Adipocyte (in vitro differentiated cells): ENCODE measurements around the gene MED12L.

Experiments used
- DNase-seq: peaks from one replicate; pipeline ENCODE4 v3.0.0-alpha.2; 2015; ENCODE audit warnings: low read depth
- H3K27me3 ChIP-seq: replicated peaks from 2 replicates; pipeline ENCODE4 v1.7.0; 2013; ENCODE audit warnings: mild to moderate bottlenecking, low read length, moderate library complexity; ENCODE audit not compliant: control insufficient read depth, insufficient read depth
- H3K36me3 ChIP-seq: 2 replicates; pipeline ENCODE4 v1.7.0; 2013; ENCODE audit warnings: low read length, mild to moderate bottlenecking, moderate library complexity; ENCODE audit not compliant: control insufficient read depth, insufficient read depth, severe bottlenecking
- H3K4me1 ChIP-seq: 2 replicates; pipeline ENCODE4 v1.7.0; 2013; ENCODE audit warnings: mild to moderate bottlenecking, low read length, moderate library complexity; ENCODE audit not compliant: control insufficient read depth, insufficient read depth
- H3K4me3 ChIP-seq: 2 replicates; pipeline ENCODE4 v1.7.0; 2013; ENCODE audit warnings: mild to moderate bottlenecking, low read length, moderate library complexity
- H3K9ac ChIP-seq: 2 replicates; pipeline ENCODE4 v1.7.0; 2013; ENCODE audit warnings: mild to moderate bottlenecking, low read length, moderate library complexity
- H3K9me3 ChIP-seq: 2 replicates; pipeline ENCODE4 v1.7.0; 2013; ENCODE audit warnings: mild to moderate bottlenecking, low read length, moderate library complexity; ENCODE audit not compliant: control insufficient read depth

The MED12L gene

DNA sequence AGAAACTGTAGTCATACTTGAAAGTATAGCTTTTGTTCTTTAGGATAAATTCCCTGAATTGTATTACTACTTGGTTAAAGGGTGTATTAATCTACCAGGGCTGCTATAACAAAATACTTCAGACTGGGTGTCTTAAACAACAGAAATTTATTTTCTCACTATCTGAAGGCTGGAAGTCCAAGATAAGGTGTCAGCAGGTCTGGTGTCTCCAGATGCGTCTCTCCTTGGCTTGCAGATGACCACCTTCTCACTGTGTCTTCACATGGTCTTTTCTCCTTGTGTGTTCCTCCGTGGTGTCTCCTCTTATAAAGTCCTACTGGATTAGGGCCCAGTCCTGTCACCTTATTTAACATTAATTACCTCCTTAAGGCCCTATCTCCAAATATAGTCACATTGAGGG lies 33.7 kb downstream of the MED12L start:
- H3K4me1 ChIP-seq = no peaks in the 10 kb centered on the region
- no peak overlapping the region for H3K9ac ChIP-seq
- no peak overlapping the region for H3K4me3 ChIP-seq
- H3K9me3 ChIP-seq = no peaks in the 10 kb centered on the region
- H3K36me3 ChIP-seq = no peaks in the 10 kb centered on the region
- DNase-seq = no peak
- H3K27me3 ChIP-seq = no peaks in the 10 kb centered on the region

- no peak overlapping the region for H3K9ac ChIP-seq
- no peak for DNase-seq
- no peaks in the 10 kb centered on the region for H3K4me1 ChIP-seq
- no peaks in the 10 kb centered on the region for H3K9me3 ChIP-seq
- no peaks in the 10 kb centered on the region for H3K27me3 ChIP-seq
- H3K4me3 ChIP-seq = no peak overlapping the region
- H3K36me3 ChIP-seq = no peaks in the 10 kb centered on the region
Observed at GRCh38 chr3:151120409-151120808, 34.9 kb downstream of the MED12L start.

DNA sequence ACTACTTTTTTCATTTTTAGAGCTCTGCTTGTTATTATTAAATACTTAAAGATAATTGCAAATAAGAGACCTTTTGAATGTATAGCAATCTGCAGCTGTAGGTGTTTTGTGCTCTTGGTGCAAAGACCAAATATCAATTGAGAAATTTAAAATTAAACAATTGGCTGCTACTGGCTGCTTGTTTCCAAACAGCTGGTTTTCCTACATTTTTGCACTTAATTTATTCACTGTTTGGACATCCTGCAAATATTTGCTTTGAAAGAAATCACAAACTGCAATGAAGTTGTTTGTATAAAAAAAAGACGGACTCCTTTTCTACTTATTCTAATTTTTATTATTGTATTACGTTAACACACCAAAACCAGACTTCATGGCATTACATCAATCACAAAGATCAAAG lies 35.6 kb downstream of the MED12L start:
- Histone ChIP-seq H3K9me3 (no peaks in the 10 kb centered on the region), H3K36me3 (no peaks in the 10 kb centered on the region), H3K4me1 (no peaks in the 10 kb centered on the region), H3K9ac (no peak overlapping the region), H3K27me3 (no peaks in the 10 kb centered on the region), H3K4me3 (no peak overlapping the region)
- no peak for DNase-seq

DNA sequence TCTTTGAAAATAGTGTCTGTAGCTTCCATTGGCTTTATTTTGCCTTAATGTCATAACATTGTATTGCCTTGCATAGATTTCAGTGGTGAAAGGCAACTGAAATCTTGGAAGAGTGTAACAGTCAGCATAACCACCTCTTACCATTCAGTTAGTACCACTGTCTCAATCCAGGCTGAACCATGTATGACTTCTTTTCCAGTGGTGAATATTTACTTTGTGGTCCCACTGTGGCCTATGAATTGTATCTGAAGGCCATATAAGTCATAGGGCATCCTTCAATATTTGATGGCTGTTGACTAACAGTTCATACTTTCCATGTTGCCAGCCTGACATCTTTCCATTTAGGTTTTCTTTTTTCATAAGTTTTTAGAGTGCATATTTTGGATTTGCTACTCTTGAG lies 38.4 kb downstream of the MED12L start:
- Histone ChIP-seq H3K4me1 (no peaks in the 10 kb centered on the region), H3K27me3 (no peaks in the 10 kb centered on the region)
- no peak for DNase-seq

DNA sequence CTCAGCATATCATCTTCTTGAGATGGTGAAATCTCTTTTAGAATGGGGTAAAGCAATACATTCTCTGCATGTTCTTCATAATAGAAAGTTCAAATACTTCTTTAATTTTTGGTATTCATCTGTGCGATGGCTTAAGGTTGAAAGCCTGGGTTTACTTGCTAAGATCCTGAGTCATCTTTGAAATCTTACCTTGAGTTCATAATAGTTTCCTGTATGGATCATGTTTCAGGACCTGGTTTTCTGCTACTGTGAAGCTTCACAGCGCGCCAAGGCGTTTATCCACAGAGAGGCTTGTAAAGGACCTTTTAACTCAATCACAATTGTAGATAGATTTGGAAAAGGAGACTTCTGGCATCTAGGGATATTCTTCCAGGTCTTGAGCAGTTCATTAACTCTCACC lies 39.0 kb downstream of the MED12L start:
- no peak for DNase-seq
- Histone ChIP-seq H3K27me3 (no peaks in the 10 kb centered on the region), H3K4me1 (no peaks in the 10 kb centered on the region), H3K36me3 (no peaks in the 10 kb centered on the region), H3K4me3 (no peak overlapping the region), H3K9me3 (no peaks in the 10 kb centered on the region), H3K9ac (no peak overlapping the region)

More for the DNA sequence above, 38.4 kb downstream of the MED12L start:
- Histone ChIP-seq H3K36me3 (no peaks in the 10 kb centered on the region), H3K9me3 (no peaks in the 10 kb centered on the region), H3K4me3 (no peak overlapping the region), H3K9ac (no peak overlapping the region)

DNA sequence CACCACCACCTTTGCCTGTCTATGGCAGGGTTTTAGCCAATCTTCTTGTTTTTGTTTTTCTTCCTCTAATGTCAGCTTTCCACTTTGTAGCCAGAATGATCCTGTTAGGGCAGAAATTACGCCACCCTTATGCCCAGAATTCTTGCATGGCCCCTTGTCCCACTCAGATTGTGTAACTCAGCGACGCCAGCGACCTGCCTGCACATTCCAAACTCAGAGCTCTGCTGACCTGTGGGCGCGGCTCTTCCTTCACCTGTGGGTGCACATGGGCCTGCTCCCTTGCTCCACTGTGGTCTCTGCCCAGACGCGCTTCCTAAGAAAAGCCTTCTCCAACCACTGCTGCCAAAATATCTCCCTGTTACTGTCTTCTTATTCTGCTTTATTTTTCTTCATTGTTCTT lies 45.0 kb downstream of the MED12L start:
- H3K9ac ChIP-seq = no peak overlapping the region
- H3K4me1 ChIP-seq = no peaks in the 10 kb centered on the region
- no peaks in the 10 kb centered on the region for H3K36me3 ChIP-seq
- H3K4me3 ChIP-seq = no peak overlapping the region
- H3K9me3 ChIP-seq = no peaks in the 10 kb centered on the region
- DNase-seq = no peak
- peaks cover 3% of the 10 kb centered on the region for H3K27me3 ChIP-seq

GRCh38 chr3:151133175-151133574 lies 47.7 kb downstream of the MED12L start:
- no peak for DNase-seq
- Histone ChIP-seq H3K27me3 (peaks cover 6% of the 10 kb centered on the region), H3K9ac (no peak overlapping the region), H3K9me3 (peaks cover 6% of the 10 kb centered on the region), H3K36me3 (no peaks in the 10 kb centered on the region), H3K4me1 (no peaks in the 10 kb centered on the region), H3K4me3 (no peak overlapping the region)

DNA sequence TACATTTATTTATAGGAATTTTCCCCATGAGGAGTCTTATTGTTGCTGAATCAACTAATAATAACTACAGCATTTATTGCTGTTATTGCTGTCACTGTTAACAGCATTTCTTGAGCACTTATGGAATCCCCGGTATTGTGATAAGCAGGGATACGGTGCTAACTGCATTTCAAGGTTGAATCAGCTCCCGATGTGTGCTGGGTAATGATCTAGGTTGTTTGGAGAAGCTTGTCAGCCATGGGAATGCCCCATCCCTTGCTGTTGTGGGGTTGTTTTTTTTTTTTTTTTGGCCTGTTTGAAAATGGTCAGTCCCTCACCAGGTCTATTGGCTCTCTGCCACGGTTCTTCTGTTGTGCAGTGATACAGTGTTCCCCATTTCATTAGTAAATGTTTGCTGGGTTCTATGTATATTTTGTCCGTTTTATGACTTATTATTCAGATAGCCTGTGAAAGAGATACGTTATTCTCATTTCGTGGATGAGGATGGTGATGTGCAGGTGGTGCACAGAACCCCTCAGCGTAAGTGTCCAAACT lies 48.5 kb downstream of the MED12L start:
- H3K36me3 ChIP-seq = no peaks in the 10 kb centered on the region
- H3K27me3 ChIP-seq = peaks cover 6% of the 10 kb centered on the region
- H3K9me3 ChIP-seq = peaks cover 6% of the 10 kb centered on the region
- no peaks in the 10 kb centered on the region for H3K4me1 ChIP-seq
- no peak overlapping the region for H3K4me3 ChIP-seq
- DNase-seq = no peak
- no peak overlapping the region for H3K9ac ChIP-seq

DNA sequence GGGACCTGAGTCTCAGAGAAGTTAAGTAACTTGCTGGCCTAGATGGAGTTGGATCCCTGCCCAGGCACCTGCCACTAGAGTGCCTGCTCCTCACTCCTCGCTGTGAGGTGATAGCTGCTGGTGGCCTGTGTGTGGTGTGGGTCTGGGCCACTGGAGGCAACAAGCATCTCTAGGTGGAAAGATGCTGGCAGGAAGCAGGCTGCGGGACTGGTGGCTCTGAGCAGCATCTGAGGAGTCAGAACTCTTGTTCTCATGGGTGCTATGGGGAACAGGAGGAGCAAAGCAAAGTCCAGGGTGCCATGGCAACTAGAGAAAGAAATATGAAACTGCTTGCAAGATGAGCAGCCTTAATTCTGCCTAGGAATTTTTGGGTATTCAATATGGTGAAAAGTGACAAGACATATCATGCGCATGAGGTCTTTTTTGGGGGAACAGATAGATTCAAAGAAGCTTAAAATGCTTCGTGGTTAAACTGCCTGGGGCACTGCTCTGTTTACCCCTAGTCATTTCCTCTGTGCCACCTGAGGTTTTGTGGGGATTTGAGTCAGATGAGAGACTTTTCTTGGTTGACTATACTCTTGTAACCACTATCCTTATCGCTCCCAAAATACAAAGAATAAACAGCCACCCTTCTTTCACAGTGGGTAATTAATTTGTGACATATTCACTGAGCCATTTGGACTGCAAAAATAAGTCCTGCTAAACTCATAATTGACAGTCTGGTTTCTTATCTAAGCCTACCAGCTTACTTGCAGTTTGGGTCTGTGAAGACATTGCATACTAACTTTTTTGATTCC lies 50.3 kb downstream of the MED12L start:
- Histone ChIP-seq H3K9ac (no peak overlapping the region), H3K27me3 (peaks cover 6% of the 10 kb centered on the region), H3K36me3 (no peaks in the 10 kb centered on the region), H3K4me1 (no peaks in the 10 kb centered on the region), H3K9me3 (peaks cover 6% of the 10 kb centered on the region), H3K4me3 (no peak overlapping the region)
- DNase-seq = no peak

DNA sequence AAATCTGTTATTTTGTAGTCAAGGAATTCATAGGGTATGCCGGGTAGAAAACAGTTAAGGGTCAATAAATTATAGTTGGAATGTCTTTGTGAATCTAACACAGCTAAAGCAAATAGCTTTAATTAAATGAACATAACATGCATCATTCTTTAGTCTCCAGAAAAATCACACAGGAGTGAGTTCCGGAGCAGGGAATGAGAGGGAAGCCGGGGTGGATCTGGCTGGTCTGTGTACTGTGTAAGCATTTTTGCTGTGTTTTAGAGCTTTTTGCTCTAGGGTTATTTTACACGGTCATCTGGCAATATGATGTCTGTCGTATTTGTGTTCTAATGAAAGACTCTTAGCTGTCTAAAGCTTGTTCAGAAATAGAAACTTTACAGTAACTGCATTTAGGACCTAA lies 57.5 kb downstream of the MED12L start:
- Histone ChIP-seq H3K36me3 (no peaks in the 10 kb centered on the region), H3K27me3 (peaks cover 17% of the 10 kb centered on the region), H3K9me3 (no peaks in the 10 kb centered on the region), H3K9ac (no peak overlapping the region), H3K4me3 (no peak overlapping the region), H3K4me1 (peaks cover 13% of the 10 kb centered on the region)
- DNase-seq = no peak

- H3K9ac ChIP-seq = no peak overlapping the region
- no peak overlapping the region for H3K4me3 ChIP-seq
- peaks cover 17% of the 10 kb centered on the region for H3K27me3 ChIP-seq
- peaks cover 13% of the 10 kb centered on the region for H3K4me1 ChIP-seq
- H3K36me3 ChIP-seq = no peaks in the 10 kb centered on the region
- no peak for DNase-seq
- H3K9me3 ChIP-seq = no peaks in the 10 kb centered on the region
Observed at GRCh38 chr3:151144016-151144415, 58.6 kb downstream of the MED12L start.

- DNase-seq = no peak
- Histone ChIP-seq H3K9me3 (no peaks in the 10 kb centered on the region), H3K27me3 (peaks cover 17% of the 10 kb centered on the region), H3K4me1 (peaks cover 13% of the 10 kb centered on the region), H3K4me3 (no peak overlapping the region), H3K9ac (no peak overlapping the region), H3K36me3 (no peaks in the 10 kb centered on the region)
Observed at GRCh38 chr3:151144760-151145159, 59.3 kb downstream of the MED12L start.
